Keratinocyte (primary cell): ENCODE results near the gene NR1H2. TPM values are rescaled to one million over a fixed set of nuclear protein-coding genes. Genes with fewer than 3 reads are reported as not detected.
"Not testable (repeated sequence)": the region's sequence is repeated elsewhere in the genome, so short reads cannot be mapped to it uniquely, and the experiment has no call there.

ENCODE experiments used
- DNase-seq: peaks from one replicate; pipeline ENCODE4 v3.0.0-alpha.2; 2011; ENCODE audit warnings: low read depth, missing footprints, low spot score
- FAIRE-seq: peaks from 2 replicates; lab custom pipeline; 2011; peaks lifted over from hg19 to GRCh38; lab: Jason Lieb, UNC
- H2AFZ ChIP-seq: 2 replicates; pipeline ENCODE4 v1.6.0; 2012; ENCODE audit warnings: low read length, control low read depth, inconsistent platforms; ENCODE audit not compliant: control insufficient read depth
- H3K27ac ChIP-seq: 2 replicates; pipeline ENCODE4 v1.5.1; 2011; ENCODE audit warnings: low read length; ENCODE audit not compliant: control insufficient read depth, insufficient read depth
- H3K27me3 ChIP-seq: 3 replicates; pipeline ENCODE4 v1.6.0; 2011; ENCODE audit warnings: low read length; ENCODE audit not compliant: control insufficient read depth, insufficient read depth; ENCODE audit errors: extremely low read depth
- H3K36me3 ChIP-seq, 2 experiments: 2 replicates in 1 of 2; 3 replicates in 1 of 2; pipeline ENCODE4 v1.5.1; 2011; ENCODE audit warnings: low read length in 2 of 2, mild to moderate bottlenecking in 1 of 2; ENCODE audit not compliant: control insufficient read depth in 2 of 2, insufficient read depth in 2 of 2; ENCODE audit errors: extremely low read depth in 1 of 2
- H3K4me1 ChIP-seq: 3 replicates; pipeline ENCODE4 v1.5.1; 2011; ENCODE audit warnings: low read length; ENCODE audit not compliant: control insufficient read depth, insufficient read depth; ENCODE audit errors: extremely low read depth
- H3K4me2 ChIP-seq: 3 replicates; pipeline ENCODE4 v1.6.0; 2011; ENCODE audit warnings: low read depth, low read length; ENCODE audit not compliant: control insufficient read depth, insufficient read depth; ENCODE audit errors: extremely low read depth
- H3K4me3 ChIP-seq, 3 experiments: fragments of 200-600 bp in 1 of 3; sonication (generic) in 1 of 3; 2 replicates in 2 of 3; 3 replicates in 1 of 3; pipeline ENCODE4 v1.5.1; 2011 to 2016; ENCODE audit warnings: low read length in 3 of 3, mild to moderate bottlenecking in 3 of 3, control low read depth in 2 of 3, inconsistent platforms in 1 of 3, low read depth in 1 of 3, mixed read lengths in 1 of 3, mixed run types in 1 of 3, moderate library complexity in 1 of 3; ENCODE audit not compliant: control insufficient read depth in 2 of 3, insufficient read depth in 2 of 3; ENCODE audit errors: extremely low read depth in 1 of 3
- H3K79me2 ChIP-seq: 2 replicates; pipeline ENCODE4 v1.6.0; 2012; ENCODE audit warnings: low read length; ENCODE audit not compliant: control insufficient read depth, insufficient read depth
- H3K9ac ChIP-seq: 3 replicates; pipeline ENCODE4 v1.6.0; 2011; ENCODE audit warnings: low read length; ENCODE audit not compliant: control insufficient read depth, insufficient read depth; ENCODE audit errors: extremely low read depth
- H3K9me1 ChIP-seq: 3 replicates; pipeline ENCODE4 v1.6.0; 2011; ENCODE audit warnings: low read length; ENCODE audit not compliant: control insufficient read depth, insufficient read depth; ENCODE audit errors: extremely low read depth
- H3K9me3 ChIP-seq: 2 replicates; pipeline ENCODE4 v1.5.1; 2012; ENCODE audit warnings: low read depth, low read length; ENCODE audit not compliant: control insufficient read depth
- H4K20me1 ChIP-seq: 3 replicates; pipeline ENCODE4 v1.6.0; 2011; ENCODE audit warnings: low read length; ENCODE audit not compliant: control insufficient read depth, insufficient read depth; ENCODE audit errors: extremely low read depth
- CTCF ChIP-seq, 3 experiments: IDR thresholded peaks in 1 of 3; conservative IDR thresholded peaks in 1 of 3; optimal IDR thresholded peaks in 1 of 3; 2 replicates in 2 of 3; 3 replicates in 1 of 3; pipeline versions ENCODE3 to v1.5.1; 2011; ENCODE audit warnings: low read length in 3 of 3, mild to moderate bottlenecking in 3 of 3, moderate library complexity in 2 of 3, control low read depth in 1 of 3, inconsistent platforms in 1 of 3; ENCODE audit not compliant: insufficient read depth in 2 of 3; ENCODE audit errors: extremely low read depth in 1 of 3
- EZH2 ChIP-seq: IDR thresholded peaks from one replicate; pipeline ENCODE4 v1.6.1; 2012; ENCODE audit warnings: inconsistent platforms, mild to moderate bottlenecking, low read length, moderate library complexity
- dilution Hi-C: fragments of 300-500 bp; cut with MboI; formaldehyde crosslinking; loops from one replicate; pipeline ENCODE4 v1.7.0; 2020; ENCODE audit warnings: low sequenced_read_pairs; ENCODE audit not compliant: extremely low pct_ligation_motif_present
- polyA plus RNA-seq, 5 experiments: library from polyadenylated mRNA; depleted of rRNA in 3 of 5; stranded (reverse) in 3 of 5; stranded (forward) in 1 of 5; unstranded in 1 of 5; fragments of >200 nt; gene quantifications; 1 replicate in 1 of 5; 2 replicates in 3 of 5; 3 replicates in 1 of 5; pipeline versions ENCODE4 v1.2.1 to v1.2.3, GENCODE V29; 2011 to 2012; ENCODE audit warnings: missing spikeins in 2 of 5, low read depth in 1 of 5, low replicate concordance in 1 of 5

NR1H2 gene
- polyA plus RNA-seq, 1 donor (not counting 4 experiments of a cell fraction or from before 2014, with no cell fraction given), result 19.5 TPM

GRCh38 chr19:50334741-50335421 lies 41.4 kb upstream of the NR1H2 start:
- dilution Hi-C loops, result no loop called here
- no peak for DNase-seq
- peaks cover 35% of the 10 kb centered on the region for H3K27me3 ChIP-seq

GRCh38 chr19:50337031-50337430 lies 39.2 kb upstream of the NR1H2 start:
- H3K9ac ChIP-seq, H3K9me1 ChIP-seq, H3K36me3 ChIP-seq, H3K4me2 ChIP-seq, H3K4me3 ChIP-seq, H3K9me3 ChIP-seq, DNase-seq, H2AFZ ChIP-seq, H3K27ac ChIP-seq, H4K20me1 ChIP-seq, FAIRE-seq, H3K79me2 ChIP-seq, H3K4me1 ChIP-seq, dilution Hi-C loops: not testable (repeated sequence)
- peaks cover 14% of the 10 kb centered on the region for H3K27me3 ChIP-seq

More at GRCh38 chr19:50334741-50335421, 41.4 kb upstream of the NR1H2 start:
- Histone ChIP-seq H3K79me2 (no peaks in the 10 kb centered on the region), H2AFZ (no peak overlapping the region), H3K4me1 (peaks cover 3% of the 10 kb centered on the region), H3K9me1 (no peaks in the 10 kb centered on the region), H3K9me3 (peaks cover 8% of the 10 kb centered on the region), H3K4me2 (no peak overlapping the region), H4K20me1 (no peaks in the 10 kb centered on the region), H3K9ac (no peak overlapping the region), H3K27ac (no peak overlapping the region), H3K36me3 (no peaks in the 10 kb centered on the region), H3K4me3 (no peak overlapping the region)
- TF ChIP-seq CTCF (optimal IDR thresholded peaks at IDR 0.05 in 1 of 3, IDR thresholded peaks at IDR 0.05 in 1 of 3, conservative IDR thresholded peaks at IDR 0.05 in 1 of 3; ENCODE audit: extremely low read depth in 1 of 3, insufficient read depth in 2 of 3, low read length in 3 of 3), result no peak
- no peak for TF ChIP-seq EZH2
- FAIRE-seq, result no peak

- no peak overlapping the region for H3K4me2 ChIP-seq
- no peak overlapping the region for H3K27ac ChIP-seq
- no peaks in the 10 kb centered on the region for H3K36me3 ChIP-seq
- H3K9me1 ChIP-seq, result no peaks in the 10 kb centered on the region
- H3K9me3 ChIP-seq, result no peaks in the 10 kb centered on the region
- no peak for FAIRE-seq
- no peak overlapping the region for H2AFZ ChIP-seq
- no peaks in the 10 kb centered on the region for H3K79me2 ChIP-seq
- dilution Hi-C loops, result no loop called here
- no peak for DNase-seq
- H3K9ac ChIP-seq, result no peak overlapping the region
- H3K4me3 ChIP-seq, result no peak overlapping the region
- H4K20me1 ChIP-seq, result no peaks in the 10 kb centered on the region
- TF ChIP-seq EZH2 (no peak), CTCF (optimal IDR thresholded peaks at IDR 0.05 in 1 of 3, IDR thresholded peaks at IDR 0.05 in 1 of 3, conservative IDR thresholded peaks at IDR 0.05 in 1 of 3; ENCODE audit: extremely low read depth in 1 of 3, insufficient read depth in 2 of 3, low read length in 3 of 3) (no peak)
- H3K4me1 ChIP-seq, result no peaks in the 10 kb centered on the region
- no peaks in the 10 kb centered on the region for H3K27me3 ChIP-seq
These were observed 35.9 kb upstream of the NR1H2 start for GRCh38 chr19:50340331-50340730.
